ENCODE data around the gene DAGLB.
"Not testable (repeated sequence)": the region's sequence is repeated elsewhere in the genome, so short reads cannot be mapped to it uniquely, and the experiment has no call there.

Gene DAGLB

GRCh38 chr7:6397759-6398495 is 49.8 kb downstream of the DAGLB start:
- not testable (repeated sequence) for DNase-seq (ENCODE audit: low read depth)

- no peak for DNase-seq (ENCODE audit: low read depth)
Observed at GRCh38 chr7:6395898-6396595, 51.7 kb downstream of the DAGLB start.

- no peak for DNase-seq (ENCODE audit: low read depth)
Observed at GRCh38 chr7:6394114-6394513, 53.6 kb downstream of the DAGLB start.

GRCh38 chr7:6393667-6394056 is 54.1 kb downstream of the DAGLB start:
- no peak for DNase-seq (ENCODE audit: low read depth)

- no peak for DNase-seq (ENCODE audit: low read depth)
Observed at GRCh38 chr7:6392712-6393666, 54.8 kb downstream of the DAGLB start.

GRCh38 chr7:6389728-6390127 is 58.0 kb downstream of the DAGLB start:
- DNase-seq (ENCODE audit: low read depth), result no peak

DNA sequence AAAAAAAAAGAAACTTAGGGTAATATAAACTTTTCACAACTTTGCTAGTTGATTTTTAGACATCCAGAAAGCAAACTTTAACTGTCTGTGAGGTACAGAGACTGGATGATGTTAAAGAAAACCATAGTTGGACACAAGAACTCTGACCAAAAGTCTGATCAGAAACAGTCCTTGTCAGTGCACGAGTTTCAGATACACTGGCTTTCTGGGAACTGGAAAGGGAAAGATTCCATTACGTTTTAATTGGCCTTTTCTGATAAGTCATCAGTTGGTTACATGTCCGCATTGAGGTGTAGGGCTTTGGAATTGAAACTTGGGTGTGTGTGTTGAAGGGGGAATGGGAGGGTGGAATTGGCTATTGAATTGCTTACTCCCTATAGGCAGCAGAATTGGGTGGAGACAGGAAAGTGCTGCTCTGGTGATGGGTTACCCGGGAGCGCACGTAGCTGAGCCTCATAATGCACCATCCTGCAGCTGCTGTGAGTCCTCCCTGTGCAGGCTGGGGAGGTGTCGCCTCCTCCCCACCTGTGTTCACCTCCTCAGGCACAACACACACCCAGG is 59.9 kb downstream of the DAGLB start:
- DNase-seq (ENCODE audit: low read depth), result no peak

- no peak for DNase-seq (ENCODE audit: low read depth)
Observed at GRCh38 chr7:6386779-6387178, 61.0 kb downstream of the DAGLB start.

- DNase-seq (ENCODE audit: low read depth), result no peak
Observed at GRCh38 chr7:6385909-6386560, 61.7 kb downstream of the DAGLB start.

GRCh38 chr7:6385110-6385781 is 62.5 kb downstream of the DAGLB start:
- no peak for DNase-seq (ENCODE audit: low read depth)

DNA sequence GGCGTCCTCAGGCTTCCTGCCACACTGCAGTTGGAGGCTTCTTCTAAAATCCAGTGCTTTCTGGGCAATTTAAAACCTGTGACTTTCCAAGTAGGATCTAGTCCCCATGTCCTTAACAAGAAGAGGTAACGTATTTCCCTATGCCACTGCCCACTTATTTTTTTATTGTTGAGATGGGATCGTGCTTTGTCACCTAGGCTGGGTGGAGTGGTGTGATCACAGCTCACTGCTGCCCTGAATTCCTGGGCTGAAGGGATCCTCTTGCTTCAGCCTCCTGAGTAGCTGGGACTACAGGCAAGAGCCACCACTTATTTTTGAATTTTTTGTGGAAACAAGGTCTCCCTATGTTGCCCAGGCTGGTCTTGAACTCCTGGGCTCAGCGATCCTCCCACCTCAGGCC is 63.4 kb downstream of the DAGLB start:
- DNase-seq (ENCODE audit: low read depth), result no peak

DNA sequence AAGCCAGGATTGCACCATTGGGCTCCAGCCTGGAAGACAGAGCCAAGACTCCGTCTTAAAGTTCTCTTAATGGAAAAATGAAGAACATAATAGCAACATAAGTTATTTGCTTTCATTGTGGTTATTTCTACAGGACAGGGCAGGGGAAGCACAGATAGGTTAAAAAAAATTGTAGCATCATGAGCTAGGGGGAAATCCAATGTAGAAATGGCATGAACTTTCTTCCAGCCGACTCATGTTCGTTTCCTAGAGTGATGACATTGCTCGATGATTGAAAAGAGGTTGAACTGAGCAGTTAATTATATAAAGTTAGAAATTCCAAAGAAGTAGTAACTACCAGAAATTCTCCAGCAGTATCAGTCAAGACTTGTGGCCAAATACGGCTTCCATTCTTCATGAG is 64.9 kb downstream of the DAGLB start:
- DNase-seq (ENCODE audit: low read depth), result no peak

DNA sequence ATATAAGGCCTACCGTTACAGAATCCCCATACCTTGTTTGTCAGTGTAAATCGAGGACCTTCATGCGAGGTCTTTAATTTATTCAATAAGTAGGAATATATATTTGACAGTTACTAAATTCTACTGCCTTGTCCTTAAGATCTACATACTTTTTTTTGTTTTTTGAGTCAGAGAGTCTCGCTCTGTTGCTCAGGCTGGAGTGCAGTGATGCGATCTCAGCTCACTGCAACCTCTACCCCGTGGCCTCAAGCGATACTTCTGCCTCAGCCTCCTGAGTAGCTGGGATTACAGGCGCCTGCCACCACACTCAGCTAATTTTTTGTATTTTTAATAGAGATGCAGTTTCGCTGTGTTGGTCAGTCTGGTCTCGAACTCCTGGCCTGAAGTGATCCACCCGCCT is 65.9 kb downstream of the DAGLB start:
- not testable (repeated sequence) for DNase-seq (ENCODE audit: low read depth)

DNA sequence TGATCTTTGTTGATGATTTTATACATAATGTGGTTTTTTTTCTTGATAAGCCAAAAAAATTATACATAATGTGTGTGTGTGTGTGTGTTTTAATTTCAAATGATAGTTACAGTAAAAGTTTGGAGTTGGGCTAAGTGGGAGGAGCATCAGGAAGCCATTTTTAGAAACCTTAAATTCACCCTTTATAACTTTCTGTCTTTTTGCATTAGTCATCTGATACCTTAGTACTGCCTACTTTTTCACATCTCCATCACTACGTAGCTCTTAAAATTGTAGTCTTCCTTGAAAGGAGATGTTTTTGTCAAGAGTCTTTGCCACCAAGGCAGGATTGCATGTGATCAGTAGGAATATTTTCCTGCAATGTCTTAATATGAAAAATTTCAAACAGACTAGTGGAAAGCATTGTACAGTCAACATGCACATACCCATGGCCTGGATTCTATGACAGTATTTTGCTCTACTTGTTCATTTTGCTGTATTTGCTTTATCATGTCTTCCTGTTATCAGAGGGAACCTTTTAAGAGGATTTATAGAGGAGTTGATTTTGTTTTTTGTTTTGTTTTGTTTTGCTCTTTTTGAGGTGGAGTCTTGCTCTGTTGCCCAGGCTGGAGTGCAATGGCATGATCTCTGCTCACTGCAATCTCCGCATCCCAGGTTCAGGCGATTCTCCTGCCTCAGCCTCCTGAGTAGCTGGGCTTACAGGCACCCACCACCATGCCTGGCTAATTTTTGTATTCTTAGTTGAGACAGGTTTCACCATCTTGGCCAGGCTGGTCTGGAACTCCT is 67.3 kb downstream of the DAGLB start:
- no peak for DNase-seq (ENCODE audit: low read depth)

- DNase-seq (ENCODE audit: low read depth), result no peak
Observed at GRCh38 chr7:6379886-6380285, 67.9 kb downstream of the DAGLB start.

GRCh38 chr7:6378556-6378955 is 69.2 kb downstream of the DAGLB start:
- not testable (repeated sequence) for DNase-seq (ENCODE audit: low read depth)

DNA sequence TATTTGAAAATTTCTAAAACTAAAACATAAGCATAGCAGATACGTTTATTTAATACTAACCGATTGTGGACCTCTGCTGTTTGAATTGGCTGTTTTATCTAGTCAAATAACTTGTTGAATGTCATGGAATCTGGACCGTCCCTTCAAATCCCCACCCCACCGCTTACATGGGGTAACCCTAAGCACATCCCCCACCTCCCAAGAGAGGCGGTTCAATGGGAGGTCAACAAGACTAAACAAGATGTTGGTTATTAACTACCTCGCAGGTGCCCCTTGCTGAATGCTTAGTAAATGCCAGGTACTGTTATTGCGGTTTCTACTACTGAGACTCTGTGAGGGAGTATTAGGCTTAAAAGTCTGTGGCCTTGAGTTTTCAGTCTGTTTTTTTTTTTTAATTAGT is 70.9 kb downstream of the DAGLB start:
- no peak for DNase-seq (ENCODE audit: low read depth)

GRCh38 chr7:6375348-6376101 is 72.2 kb downstream of the DAGLB start:
- no peak for DNase-seq (ENCODE audit: low read depth)

- DNase-seq (ENCODE audit: low read depth), result no peak
Observed at GRCh38 chr7:6367701-6368211, 80.0 kb downstream of the DAGLB start.

Data from activated T-cell treated with anti-CD3 and anti-CD28 coated beads for 24 hours (primary cell).